Activated CD8-positive, alpha-beta T cell treated with anti-CD3 and anti-CD28 coated beads for 36 hours (primary cell): ENCODE results near the gene RBM47. TPM values are rescaled to one million over a fixed set of nuclear protein-coding genes. Genes with fewer than 3 reads are reported as not detected.

Experiments used
- ATAC-seq: fragments of 200-7000 bp; cut with Tn5 transposase; one replicate; pipeline ENCODE4 v1.10.0; 2021; ENCODE audit warnings: mild to moderate bottlenecking, moderate library complexity
- CTCF ChIA-PET: fragments of 350-600 bp; sonication (Branson Sonifier 250); formaldehyde crosslinking; loops from one replicate; lab custom pipeline; 2021; ENCODE audit warnings: antibody characterized with exemption; lab: Charles Lee
- POLR2A ChIA-PET: fragments of 350-600 bp; sonication (Branson Sonifier 250); formaldehyde crosslinking; loops from one replicate; lab custom pipeline; 2021; ENCODE audit warnings: antibody characterized with exemption; lab: Charles Lee
- DNase-seq: peaks from one replicate; pipeline ENCODE4 v3.0.0-alpha.2; 2020
- H3K27ac Mint-ChIP-seq: one replicate; pipeline ENCODE4 v1.8.0; 2021; ENCODE audit warnings: mild to moderate bottlenecking, mixed read lengths
- H3K27me3 Mint-ChIP-seq: one replicate; pipeline ENCODE4 v1.8.0; 2021; ENCODE audit warnings: mixed read lengths
- H3K36me3 Mint-ChIP-seq: one replicate; pipeline ENCODE4 v1.8.0; 2021; ENCODE audit warnings: low read depth, mixed read lengths
- H3K4me1 Mint-ChIP-seq: one replicate; pipeline ENCODE4 v1.8.0; 2021; ENCODE audit warnings: low read depth, mixed read lengths
- H3K4me3 Mint-ChIP-seq: one replicate; pipeline ENCODE4 v1.8.0; 2021; ENCODE audit warnings: mild to moderate bottlenecking, moderate library complexity, mixed read lengths
- H3K9me3 Mint-ChIP-seq: one replicate; pipeline ENCODE4 v1.8.0; 2021; ENCODE audit warnings: mixed read lengths
- CTCF ChIP-seq: fragments of 200-600 bp; IDR thresholded peaks from one replicate; pipeline ENCODE4 v1.8.0; 2022; ENCODE audit warnings: antibody characterized with exemption, mild to moderate bottlenecking
- intact Hi-C: fragments of 100-400 bp; cut with micrococcal nuclease; formaldehyde crosslinking; loops from one replicate; pipeline ENCODE4 v1.10.0; 2022
- total RNA-seq, 2 experiments: library from RNA; stranded (reverse); gene quantifications; one replicate each; pipeline ENCODE4 v1.2.3, GENCODE V29; 2021

RBM47 gene
- total RNA-seq, 2 experiments from 2014 or later: 0.13 to 0.74 TPM

DNA sequence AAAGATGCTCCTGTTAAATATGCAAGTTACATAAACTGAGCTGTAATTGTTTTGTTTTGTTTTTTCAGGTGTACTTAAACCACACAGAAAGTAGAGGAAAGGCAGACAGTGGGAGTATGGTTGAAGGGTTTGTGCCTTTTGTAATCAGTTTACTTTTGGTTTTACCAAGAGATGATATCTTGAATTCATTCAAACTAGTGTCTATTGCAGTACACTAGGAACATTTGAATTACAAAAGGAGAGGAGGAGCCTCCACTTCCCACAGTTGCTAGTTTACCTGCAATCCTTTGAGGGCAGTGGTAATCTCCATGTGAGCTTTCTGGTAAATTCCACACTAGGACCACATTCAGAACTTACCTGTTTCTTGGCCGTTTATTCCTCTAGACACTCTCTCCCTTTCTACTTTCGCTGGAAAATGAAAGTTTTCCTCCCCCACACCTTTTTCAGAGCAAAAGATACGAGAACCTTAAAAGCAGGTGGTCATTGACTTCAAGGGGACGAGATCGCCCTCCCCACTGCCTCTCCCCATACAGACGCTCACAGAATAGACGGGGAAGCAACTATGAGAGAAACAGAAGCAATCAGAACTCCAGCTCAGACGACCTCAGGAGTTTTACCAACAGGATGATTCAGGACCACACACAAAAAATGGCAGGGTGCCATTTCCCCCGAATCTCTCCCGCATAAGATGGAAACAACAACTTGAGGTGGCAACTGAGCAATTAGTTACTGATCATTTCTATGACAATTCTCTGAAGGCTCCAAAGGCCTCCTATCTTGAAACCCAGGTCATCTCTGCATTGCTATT is 3.3 kb downstream of the RBM47 start:
- H3K4me3 Mint-ChIP-seq: no peak overlapping the region
- H3K27me3 Mint-ChIP-seq: peaks cover 39% of the 10 kb centered on the region
- intact Hi-C loops: no loop called here
- H3K4me1 Mint-ChIP-seq: peaks cover 18% of the 10 kb centered on the region
- ChIA-PET POLR2A (no interaction called here), CTCF (interaction anchor here (2.5 kb wide), 1 partner anchor 12 kb away, joined by 6 read pairs; no protein-coding TSS in a partner anchor)
- H3K36me3 Mint-ChIP-seq: no peaks in the 10 kb centered on the region
- no peaks in the 10 kb centered on the region for H3K9me3 Mint-ChIP-seq
- DNase-seq: no peak
- ATAC-seq: no peak
- TF ChIP-seq CTCF: no peak
- H3K27ac Mint-ChIP-seq: no peak overlapping the region

DNA sequence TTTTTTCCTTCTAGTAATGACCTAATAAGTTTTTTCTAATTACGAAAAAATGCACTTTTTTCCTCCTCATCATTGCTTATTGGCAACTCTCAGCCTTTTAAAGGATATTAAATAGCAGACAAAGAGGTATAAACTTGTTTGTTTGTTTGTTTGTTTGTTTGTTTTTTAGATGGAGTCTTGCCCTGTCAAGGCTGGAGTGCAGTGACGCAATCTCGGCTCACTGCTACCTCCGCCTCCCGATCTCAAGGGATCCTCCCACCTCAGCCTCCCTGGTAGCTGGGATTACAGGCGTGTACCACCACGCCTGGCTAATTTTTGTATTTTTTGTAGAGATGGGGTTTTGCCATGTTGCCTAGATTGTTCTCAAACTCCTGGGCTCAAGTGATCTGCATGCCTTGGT is 6.0 kb downstream of the RBM47 start:
- ATAC-seq (no peak), DNase-seq (no peak)
- intact Hi-C loops: no loop called here
- peaks cover 25% of the 10 kb centered on the region for H3K27me3 Mint-ChIP-seq
- H3K27ac Mint-ChIP-seq: no peak overlapping the region
- H3K4me3 Mint-ChIP-seq: no peak overlapping the region
- TF ChIP-seq CTCF: no peak
- H3K9me3 Mint-ChIP-seq: no peaks in the 10 kb centered on the region
- ChIA-PET POLR2A (no interaction called here), CTCF (no interaction called here)
- peaks cover 4% of the 10 kb centered on the region for H3K4me1 Mint-ChIP-seq
- no peaks in the 10 kb centered on the region for H3K36me3 Mint-ChIP-seq

DNA sequence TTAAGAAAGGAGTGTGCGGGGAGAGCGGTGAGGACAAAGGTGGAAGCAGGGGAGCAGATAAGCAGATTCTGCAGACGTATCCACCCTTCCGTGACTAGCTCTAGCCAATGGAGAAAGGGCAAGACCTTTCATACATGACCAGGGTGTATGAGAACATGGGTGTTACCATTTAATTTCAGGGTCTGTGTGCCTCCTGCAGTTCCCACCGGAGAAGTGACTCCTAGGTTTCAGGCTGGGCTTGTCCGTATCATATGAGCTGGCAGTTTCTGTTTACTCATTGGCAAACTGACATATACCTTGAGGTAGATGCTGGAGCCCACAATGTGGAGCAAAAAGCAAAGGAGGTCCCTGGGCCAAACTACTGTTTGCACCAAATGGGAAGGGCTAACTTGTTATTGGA is 6.8 kb downstream of the RBM47 start:
- CTCF ChIA-PET: no interaction called here

DNA sequence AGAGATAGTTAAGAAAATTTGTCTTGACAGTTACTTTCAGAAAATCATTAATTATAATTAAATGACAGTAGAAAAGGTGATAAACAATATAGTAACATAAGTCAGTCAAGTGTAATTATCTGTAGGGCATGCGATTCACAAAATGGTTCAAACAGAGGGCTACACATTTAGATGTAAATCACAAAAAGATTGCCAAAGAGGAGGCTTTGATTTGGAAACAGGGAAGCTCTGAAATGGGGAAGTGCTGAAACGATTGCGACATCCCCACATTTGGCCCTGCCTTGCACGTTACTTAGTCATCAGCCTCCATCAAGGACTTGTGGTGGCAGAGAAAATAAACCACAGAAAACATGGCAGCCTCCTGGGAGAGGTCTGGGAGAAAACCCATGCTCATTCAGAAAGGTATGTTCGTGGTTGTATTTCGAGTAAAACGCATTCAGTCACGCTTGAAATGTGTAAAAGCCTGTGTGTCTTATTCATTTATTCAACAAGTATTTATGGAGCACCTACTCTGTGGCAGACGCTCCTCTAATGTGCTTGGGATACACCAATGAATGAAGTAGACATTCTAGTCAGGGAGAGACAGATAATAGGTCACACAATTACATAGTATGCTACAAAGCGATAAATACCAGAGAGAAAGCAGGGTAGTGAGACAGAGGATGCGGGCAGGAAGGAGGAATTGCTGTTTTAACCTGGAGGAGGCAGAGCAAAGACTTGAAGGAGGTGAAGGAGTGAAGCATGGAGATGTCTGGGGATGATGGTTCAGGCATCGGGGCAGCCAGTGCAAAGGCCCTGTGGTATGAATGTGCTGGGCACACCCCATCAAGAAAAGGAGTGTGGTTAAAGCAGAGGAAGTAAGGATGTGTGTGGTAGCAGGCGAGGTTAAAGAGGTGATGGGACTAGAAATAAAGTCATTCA is 7.8 kb downstream of the RBM47 start:
- Mint-ChIP-seq H3K27ac (no peak overlapping the region), H3K27me3 (peaks cover 15% of the 10 kb centered on the region), H3K4me3 (no peak overlapping the region), H3K9me3 (no peaks in the 10 kb centered on the region), H3K4me1 (peaks cover 4% of the 10 kb centered on the region), H3K36me3 (no peaks in the 10 kb centered on the region)
- DNase-seq: peak; percentile 18
- POLR2A ChIA-PET: no interaction called here
- no peak for ATAC-seq
- CTCF ChIA-PET: no interaction called here
- no peak for TF ChIP-seq CTCF
- intact Hi-C loops: no loop called here

More for the DNA sequence above, 6.8 kb downstream of the RBM47 start:
- H3K27ac Mint-ChIP-seq: no peak overlapping the region
- intact Hi-C loops: no loop called here
- TF ChIP-seq CTCF: no peak
- H3K9me3 Mint-ChIP-seq: no peaks in the 10 kb centered on the region
- H3K4me1 Mint-ChIP-seq: peaks cover 4% of the 10 kb centered on the region
- ATAC-seq (no peak), DNase-seq (no peak)
- peaks cover 20% of the 10 kb centered on the region for H3K27me3 Mint-ChIP-seq
- no peak overlapping the region for H3K4me3 Mint-ChIP-seq
- no peaks in the 10 kb centered on the region for H3K36me3 Mint-ChIP-seq
- POLR2A ChIA-PET: no interaction called here

- H3K36me3 Mint-ChIP-seq: no peaks in the 10 kb centered on the region
- TF ChIP-seq CTCF: no peak
- H3K27me3 Mint-ChIP-seq: peaks cover 9% of the 10 kb centered on the region
- H3K4me3 Mint-ChIP-seq: no peak overlapping the region
- ChIA-PET CTCF (no interaction called here), POLR2A (no interaction called here)
- peaks cover 6% of the 10 kb centered on the region for H3K4me1 Mint-ChIP-seq
- DNase-seq (no peak), ATAC-seq (no peak)
- H3K9me3 Mint-ChIP-seq: no peaks in the 10 kb centered on the region
- intact Hi-C loops: no loop called here
- no peak overlapping the region for H3K27ac Mint-ChIP-seq
These were observed 8.5 kb downstream of the RBM47 start for GRCh38 chr4:40621229-40621591.
